GM19463 (cell line): Measurements from ENCODE around the gene SPON2.
A peak's percentile ranks its signal among the peaks of the same experiment; 100 is the strongest.

ENCODE experiments used
- ATAC-seq: cut with Tn5 transposase; IDR thresholded peaks from one replicate; pipeline ENCODE4 v1.9.1; 2021; ENCODE audit warnings: mild to moderate bottlenecking, moderate library complexity; ENCODE audit not compliant: unreplicated experiment

The SPON2 gene

DNA sequence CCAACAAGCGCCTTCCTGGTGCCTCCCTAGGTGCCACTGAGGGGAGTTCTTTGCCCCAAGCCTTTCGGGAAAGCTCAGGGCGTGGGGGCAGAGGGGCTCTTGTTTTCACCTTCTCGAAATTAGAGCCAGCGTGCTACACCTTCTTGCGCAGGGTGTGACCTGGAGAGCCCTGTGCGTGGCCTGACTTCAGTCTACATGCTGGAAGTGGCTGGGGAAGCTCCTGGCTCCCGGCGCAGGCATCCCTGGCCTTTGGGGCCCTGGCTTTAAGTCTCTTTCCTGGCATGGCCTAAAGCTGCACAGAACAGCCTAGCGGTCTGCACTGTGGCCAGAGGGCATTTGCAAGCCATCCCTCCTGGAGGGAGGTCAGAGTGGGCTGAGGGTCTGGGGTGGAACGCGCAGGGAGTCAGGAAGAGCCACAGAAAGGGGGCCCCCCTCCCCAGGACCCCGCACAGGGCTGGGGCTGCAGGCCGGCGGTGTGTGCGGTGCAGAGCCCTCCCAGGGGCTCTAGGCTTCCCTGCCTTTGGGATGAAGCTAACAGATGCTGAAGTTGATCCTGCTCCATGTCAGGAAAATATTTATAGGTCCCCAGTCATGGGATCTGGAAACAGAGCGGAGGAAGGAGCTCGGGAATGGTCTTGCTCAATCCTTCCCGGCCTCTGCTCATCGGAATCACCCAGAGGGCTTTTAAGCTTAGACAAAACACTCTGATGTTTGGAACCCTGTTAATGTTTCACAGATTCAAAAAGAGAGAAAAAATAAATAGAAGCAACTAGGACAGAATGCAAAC is 781 bp upstream of the SPON2 start:
- ATAC-seq: no peak

DNA sequence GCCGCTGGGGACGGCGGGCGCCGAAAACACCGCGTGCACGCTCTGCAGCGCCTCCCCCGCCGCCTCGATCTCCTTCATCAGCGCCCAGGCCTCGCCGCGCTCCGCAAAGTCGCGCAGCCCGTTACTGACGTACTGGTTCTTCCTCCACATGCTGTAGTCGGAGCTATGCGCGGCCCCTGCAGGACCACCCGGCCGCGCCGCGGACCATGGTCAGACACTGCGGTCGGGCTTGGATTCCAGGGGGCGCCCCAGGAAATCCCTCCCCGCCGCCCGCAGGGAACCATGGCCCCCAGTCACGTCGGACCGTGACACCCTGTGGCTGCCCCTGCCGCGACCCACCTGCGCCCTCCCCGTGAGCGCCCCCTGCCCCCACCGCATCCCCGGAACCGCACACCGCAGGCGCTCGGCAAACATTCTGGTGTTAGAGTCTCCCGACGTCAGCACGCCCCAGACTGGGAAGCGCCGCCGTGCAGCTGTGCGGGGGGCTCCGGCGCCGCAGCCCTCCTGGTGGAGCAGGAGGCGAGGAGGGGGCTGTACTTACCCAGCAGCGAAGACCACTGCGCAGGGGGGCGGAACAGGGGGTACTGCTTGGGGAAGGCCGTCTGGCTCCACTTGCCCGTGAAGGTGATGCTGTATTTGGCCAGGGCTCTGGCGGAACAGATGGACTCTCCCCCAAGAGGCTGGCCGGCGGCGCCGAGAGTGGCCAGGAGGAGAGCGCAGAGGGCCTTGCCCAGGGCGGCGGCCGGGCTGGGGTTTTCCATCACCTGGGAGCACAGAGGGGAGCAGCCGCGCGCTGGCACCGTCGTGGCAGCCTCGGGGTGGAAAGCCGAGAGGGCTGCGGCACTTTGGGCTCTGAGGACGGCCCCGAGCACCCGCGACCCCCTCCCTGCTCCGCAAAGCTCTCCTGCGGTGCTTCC is 814 bp downstream of the SPON2 start:
- ATAC-seq: no peak

DNA sequence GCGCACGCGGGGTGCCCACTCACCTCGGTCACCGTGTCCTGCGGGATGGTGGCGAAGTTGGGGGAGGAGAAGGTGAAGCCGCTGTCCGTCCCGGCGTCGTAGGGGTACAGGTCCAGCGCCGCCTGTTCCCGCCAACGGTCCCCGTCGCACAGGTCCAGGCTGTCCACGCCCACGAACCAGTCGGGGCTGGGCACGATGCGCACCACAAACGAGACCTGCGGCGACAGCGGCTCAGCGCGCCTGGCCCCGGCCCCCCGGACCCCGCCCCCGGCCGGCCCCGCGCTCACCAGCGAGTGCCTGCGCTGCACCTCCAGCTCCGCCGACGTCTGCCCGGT is 1.4 kb downstream of the SPON2 start:
- ATAC-seq: no peak

DNA sequence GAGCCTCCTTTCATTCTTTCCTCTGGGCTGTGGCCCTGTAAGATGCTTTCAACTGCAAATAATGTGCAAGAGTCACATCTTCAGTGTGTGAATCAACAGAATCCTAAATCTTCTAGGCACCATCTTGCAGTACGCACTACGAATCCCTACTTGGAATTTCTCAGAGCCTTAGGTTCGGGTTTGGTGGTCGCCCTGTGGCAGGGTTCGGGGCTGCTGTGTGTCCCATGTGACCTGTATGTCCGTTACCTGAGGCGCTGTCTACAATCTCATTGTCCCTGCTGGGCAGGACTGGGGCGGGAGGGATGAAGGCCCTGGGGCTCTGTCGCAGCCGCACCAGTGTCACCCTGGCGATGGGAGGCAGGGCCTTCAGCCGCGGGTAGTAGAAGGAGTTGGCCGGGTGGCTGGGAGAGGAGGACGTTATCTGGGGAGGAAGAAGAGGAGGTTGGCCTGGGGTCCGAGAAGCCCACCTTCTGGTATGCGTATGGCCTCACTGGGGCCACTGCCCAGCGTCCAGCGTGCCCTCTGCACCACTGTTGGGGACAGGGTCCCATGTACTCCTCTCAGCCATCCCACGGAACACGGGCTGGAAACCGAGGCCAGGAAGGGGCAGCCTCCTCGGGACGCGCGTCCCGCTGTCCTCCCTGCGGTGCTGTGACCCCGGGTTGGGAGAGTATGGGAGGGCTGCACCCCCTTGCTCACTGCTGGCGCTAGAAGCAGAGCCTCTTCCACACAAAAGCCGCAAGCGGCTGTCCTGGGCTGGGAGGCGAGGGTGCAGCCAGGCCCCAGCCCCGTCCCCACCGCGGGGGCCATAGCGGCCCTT is 2.0 kb downstream of the SPON2 start:
- no peak for ATAC-seq

DNA sequence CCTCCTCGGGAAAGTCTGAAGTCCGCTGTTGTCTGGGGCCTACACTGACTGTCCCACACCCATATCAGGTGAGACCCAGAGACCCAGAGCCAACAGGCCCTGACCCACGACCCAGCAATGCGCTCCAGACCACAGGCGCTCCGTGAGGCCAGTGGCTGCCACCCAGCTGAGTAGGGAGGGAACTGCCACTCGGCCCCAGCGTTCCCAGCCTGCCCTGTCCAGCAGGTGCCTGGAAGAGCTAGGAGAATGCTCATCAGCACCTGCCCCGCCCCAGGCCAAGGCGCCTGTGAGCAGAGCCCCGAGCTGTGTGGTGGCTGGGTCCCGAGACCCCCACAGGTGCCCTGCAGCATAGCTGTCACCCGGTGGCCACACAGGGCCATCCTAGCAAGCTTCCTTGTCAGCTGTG is 2.7 kb downstream of the SPON2 start:
- ATAC-seq: no peak

DNA sequence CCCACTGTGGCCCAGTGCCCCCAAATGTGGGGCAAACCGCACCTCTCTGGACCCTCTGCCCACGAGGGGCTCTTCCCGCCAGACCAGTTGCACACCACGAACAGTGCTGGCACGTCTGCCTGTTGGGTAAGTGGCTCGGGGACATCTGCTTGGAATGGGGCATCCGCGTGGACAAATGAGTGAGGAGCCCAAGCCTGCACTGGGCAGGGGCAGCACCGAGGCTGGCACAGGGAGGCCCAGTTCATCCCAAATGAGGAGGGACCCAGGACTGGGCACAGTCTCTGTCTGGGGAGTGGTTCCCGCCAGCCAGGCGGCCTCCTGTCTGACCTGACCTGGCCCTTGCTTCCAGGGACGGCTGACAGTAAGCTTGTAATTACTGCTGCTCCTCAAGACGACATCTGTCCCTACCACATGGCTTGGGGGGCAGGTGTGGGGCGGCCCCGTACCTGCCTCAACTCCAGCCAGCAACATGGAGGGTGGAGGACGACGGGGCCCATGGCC is 3.2 kb downstream of the SPON2 start:
- no peak for ATAC-seq

DNA sequence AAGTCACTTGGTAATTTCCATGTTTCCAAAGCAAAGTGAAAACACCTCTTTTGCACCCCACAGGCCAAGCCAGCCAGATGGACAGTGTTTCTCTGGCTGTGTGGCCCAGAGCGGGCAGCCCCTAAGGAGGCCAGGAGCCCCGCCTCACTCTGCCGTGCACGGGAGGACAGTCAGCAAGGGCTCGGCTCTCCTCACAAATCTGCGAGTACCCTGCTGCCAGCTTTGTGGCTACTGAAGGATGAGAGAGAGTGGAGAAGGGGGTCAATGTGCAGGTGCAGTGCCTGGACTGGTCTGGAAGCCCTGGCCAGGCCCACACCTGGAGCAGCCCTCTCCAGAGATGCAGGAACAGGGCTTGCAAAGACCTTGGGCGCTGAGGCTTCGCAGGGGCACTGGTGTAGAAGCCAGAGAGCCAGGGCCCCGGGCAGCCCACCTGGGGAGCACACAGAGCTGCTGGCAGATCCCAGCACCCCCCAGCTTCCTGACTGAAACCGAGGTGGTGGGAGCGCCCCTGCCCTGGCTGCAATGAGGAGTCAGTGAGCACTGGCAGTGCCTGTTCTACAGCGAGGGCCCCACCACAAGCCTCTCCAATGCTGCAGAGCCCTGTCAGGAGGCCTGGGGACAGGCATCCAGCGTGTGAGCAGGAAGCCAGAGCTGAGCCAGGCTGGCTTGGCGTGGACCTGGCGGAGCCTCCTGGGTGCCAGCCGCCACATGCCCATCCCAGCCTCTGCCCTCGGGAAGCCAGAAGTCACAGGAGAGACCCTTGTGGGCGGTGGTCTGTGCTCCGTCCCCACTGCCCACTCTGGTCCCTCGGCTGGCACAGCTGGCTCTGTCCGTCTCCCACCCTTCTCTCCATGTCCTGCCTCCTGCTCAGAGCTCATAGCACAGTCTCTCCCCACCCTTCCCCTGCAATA is 3.9 kb downstream of the SPON2 start:
- no peak for ATAC-seq

DNA sequence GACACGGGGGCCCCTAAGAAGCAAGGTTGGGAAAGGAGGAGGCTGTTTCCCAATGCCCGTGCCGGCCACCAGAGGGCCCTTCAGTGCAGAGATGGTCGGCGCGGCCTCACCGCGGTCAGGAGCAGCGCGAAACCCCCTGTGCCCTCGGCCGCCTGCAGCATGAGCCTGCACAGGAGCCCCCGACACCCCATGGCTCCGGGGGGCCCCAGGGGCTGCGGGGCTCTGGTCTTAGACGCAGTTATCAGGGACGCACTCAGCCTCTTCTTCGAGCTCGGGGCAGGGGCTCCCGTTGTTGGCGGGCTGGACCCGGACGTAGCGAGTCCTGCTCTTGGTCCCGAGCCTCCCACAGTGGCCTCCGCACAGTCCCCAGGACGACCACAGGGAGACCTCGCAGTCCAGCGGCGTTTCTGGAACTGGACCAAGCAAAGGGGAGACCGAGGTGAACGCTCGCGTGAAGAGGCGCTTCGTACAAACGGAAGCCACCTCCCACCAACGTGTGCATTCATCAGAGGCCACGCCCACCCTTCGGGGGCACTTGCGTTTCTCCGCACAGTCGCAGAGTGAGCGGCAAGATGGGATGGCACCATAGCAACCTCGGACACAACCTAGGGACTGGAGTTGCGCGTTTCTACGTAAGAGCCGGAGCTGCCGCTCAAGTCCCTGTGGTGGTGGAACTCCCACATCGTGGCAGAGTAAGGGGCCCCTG is 5.0 kb downstream of the SPON2 start:
- ATAC-seq: peak; percentile 72

DNA sequence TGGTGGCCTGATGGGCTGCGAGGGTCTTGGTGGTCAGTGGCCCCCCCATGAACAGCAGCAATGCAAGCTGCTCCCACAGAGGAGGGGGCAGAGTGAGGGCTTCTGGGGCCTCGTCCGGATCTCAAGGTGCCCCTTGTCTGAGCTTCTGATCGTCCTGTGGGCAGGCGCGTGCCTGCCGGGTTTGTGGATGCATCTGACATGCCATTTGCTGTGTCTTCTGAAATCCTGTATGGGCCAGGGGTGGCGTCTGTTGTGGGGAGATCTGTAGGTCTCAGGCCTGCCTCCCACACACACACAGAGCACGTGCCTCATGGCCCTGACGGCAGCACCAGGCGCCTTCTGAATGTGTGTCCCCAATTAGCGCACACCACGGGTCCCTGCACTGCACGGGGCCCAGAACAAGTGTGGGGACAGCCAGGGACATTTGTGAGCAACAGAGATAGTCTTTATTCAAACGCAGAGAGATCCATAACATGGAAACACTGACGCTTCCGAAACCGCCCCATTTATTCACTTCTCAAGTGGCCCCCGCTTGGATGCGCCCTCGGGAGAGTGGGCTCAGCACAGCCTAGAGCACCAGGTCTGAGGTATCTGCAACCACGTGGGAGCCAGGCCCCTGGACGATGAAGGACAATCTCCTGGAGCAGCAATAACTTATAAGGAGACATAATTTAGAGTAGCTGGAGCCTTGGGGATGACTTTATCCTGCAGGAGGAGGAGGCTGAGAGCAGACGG is 5.7 kb downstream of the SPON2 start:
- no peak for ATAC-seq

DNA sequence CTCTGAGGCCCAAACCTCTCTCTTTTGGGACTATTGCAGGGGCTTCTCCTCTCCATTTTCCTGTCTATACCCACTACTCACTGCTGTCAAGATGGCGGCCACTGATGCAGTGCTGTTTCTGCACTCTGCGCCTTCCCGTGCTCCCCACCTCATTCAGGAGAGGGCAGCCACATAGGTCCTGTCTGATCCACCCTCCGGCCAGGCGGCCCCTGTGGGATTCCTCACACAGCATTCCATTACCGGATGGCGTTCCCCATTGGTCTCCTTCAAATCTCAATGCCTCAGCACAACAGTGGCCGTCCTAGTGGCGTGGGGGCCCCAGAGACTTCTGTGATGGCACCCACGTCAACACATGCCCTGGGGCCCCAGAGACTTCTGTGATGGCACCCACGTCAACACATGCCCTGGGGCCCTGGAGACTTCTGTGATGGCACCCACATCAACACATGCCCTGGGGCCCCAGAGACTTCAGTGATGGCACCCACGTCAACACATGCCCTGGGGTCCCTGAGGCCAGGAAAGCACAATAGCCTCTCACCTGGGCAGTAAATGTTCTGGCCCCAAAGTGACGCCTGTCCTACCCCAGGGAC is 7.3 kb downstream of the SPON2 start:
- ATAC-seq: no peak

DNA sequence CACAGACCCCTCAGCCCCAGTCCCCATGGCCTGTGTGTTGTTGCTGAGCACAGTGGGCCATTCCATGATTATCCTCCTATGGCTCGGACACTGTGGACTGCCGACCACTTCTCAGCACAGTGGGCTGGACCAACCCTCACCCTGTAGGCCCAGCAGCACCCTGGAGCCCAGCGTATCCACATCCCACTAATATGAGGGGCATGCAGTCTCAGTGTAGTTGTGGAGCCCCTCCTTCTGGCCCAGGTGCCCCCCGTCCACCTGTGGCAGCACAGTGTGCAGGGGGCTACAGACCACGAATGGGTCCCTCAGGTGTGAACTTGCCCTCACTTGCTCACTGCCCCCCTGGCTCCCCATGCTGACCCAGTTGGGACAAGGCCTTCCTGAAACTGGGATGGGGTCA is 7.9 kb downstream of the SPON2 start:
- no peak for ATAC-seq

DNA sequence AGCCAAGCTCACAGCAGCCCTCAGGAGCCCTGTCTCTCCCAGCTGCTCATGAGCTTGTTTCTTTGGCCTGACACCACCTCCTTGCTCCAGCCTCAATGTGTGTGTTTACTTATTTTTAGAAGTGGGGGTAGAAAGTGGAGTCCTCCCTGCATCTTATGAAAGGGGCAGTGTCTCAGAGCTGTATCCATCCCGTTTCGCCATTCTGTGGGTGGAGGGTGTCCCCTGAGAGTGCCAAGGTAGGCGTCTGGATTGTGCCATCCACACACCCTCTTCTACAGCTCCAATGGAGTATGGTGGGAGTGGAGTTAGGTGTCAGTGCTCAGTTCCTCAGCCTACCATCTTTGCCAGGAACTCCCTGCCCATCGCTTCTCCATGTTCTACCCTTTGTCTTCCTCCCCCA is 8.3 kb downstream of the SPON2 start:
- ATAC-seq: no peak

DNA sequence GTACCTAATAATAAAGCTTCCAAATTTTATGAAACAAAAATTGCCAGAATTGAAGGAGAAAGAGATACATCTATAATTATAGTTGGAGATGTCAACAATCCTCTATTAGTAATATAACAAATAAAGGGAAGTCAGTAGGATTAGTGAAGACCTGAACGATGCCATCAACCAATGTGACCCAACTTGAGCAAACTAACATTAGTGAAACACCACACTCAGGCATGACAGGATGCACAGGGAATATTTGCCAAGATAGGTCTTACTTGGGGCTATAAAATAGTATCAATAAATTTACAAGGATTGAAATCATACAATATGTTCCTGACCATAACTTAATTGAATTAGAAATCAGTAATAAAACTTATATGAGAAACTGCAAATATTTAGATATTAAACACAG is 12.0 kb downstream of the SPON2 start:
- no peak for ATAC-seq

DNA sequence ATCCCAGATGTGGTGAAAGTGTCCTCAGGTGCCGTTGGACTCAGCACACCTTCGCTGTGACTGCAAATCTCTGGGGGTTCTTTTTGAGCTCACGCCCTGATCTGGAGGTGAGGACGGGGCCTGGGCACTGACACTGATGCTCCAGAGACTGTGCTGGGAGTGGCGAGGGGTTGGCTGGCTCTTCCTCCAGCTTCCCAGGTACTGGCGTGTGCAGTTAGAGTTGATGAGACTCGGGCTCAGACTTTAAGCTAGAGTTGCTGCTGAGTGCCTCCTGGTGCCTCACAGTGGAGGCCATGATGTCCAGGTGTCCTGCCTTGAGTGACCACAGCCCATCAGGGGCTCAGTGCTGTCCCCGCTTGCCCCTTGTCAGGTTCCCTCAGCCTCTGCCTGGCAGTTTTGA is 16.3 kb downstream of the SPON2 start:
- ATAC-seq: no peak

DNA sequence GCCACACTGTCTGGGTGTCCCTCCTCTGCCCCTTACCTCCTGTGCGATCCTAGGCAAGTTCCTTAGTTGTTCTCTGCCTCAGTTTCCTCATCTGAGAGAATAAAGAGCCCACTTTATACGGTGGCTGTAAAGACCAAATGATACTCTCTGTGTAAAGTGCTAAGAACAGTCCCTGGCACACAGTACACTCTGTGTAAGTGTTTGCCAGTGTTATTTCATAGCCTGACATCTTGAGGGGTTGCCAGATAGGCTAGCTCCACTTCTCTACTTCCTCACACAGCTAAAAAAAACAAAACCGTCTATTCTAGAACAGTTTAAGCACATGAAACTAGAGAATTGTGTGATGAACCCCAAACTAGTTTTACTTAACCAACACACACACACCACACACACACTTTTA is 17.1 kb downstream of the SPON2 start:
- ATAC-seq: no peak

DNA sequence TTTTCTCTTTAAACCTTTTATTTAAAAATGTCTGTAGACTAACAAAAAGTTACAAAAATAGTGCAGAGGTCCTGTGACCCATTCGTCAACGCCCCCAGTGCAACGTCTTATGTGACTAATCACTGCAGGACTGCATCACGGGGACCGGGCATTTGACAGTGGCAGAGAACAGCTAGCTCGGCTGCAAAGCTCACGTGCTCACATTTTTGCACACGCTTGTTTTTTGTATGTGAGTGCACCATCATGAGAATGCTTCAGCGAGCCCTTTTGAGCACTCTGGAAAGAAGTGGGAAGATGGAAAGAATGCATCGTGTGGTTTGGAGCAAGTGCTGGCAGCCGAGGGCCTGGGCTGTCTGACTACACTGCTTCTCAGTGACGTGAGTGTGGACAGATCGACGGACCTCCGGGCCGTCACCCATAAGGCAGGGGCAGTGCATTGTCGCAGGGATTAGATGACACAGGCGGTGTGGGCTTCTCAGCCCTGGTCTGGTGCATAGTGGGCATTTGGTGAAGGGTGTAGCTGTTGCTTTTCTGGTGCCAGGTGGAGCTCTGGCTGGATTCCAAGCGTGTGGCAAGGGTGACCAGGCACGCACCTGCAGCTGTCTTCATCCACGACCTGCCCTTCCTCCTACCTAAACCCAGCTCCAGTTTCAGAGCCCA is 17.7 kb downstream of the SPON2 start:
- no peak for ATAC-seq

DNA sequence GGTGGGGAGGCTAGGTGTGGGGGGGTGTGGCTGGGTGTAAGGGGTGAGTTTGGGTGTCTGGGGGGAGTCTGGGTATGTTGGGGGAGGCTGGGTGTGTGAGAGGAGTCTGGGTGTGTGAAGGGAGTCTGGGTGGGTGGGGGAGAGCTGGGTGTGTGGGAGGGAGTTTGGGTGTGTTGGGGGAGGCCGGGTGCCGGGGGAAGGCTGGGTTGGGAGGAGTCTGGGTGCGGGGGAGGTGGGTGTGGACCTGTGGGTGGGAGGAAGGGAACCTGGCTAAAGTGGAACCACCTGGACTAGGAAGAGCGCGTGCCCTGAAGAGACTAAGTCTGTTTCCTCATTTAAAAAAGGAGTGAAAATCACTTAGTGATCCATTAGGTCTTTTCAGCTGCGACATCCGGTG is 18.3 kb downstream of the SPON2 start:
- ATAC-seq: no peak

DNA sequence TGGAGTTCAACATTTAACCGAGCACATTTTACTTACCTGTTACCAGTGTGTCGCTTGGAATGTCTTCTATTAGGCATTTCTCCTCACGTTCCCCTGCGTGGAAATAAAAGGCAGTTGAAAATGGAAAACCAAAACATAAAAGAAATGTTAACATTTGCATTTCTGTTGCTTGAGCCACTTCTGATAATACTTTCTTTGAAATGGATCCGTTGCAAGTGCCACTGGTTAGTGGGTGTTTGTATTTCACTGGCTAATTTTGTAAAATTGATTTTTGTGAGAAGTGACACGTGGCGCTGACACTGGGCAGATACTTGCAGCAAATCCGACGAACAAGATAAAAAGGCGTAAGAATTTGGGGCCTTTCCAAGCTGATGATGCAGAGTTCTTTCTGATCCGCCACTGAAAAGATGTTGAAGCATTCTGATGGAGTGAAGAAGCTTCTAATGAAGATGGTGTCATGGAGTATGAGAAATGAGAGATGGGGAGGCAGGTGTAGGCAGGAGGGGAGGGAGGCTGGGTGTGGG is 18.8 kb downstream of the SPON2 start:
- ATAC-seq: no peak
